ENCODE measurements around the gene MTX1. TPM values are rescaled to one million over a fixed set of nuclear protein-coding genes. Genes with fewer than 3 reads are reported as not detected.
A peak's percentile ranks its signal among the peaks of the same experiment; 100 is the strongest.
"Not testable (repeated sequence)": the region's sequence is repeated elsewhere in the genome, so short reads cannot be mapped to it uniquely, and the experiment has no call there.

The MTX1 gene
- total RNA-seq, 4 donors from 2014 or later = 33.2 to 45.2 (median 36.5) TPM

DNA sequence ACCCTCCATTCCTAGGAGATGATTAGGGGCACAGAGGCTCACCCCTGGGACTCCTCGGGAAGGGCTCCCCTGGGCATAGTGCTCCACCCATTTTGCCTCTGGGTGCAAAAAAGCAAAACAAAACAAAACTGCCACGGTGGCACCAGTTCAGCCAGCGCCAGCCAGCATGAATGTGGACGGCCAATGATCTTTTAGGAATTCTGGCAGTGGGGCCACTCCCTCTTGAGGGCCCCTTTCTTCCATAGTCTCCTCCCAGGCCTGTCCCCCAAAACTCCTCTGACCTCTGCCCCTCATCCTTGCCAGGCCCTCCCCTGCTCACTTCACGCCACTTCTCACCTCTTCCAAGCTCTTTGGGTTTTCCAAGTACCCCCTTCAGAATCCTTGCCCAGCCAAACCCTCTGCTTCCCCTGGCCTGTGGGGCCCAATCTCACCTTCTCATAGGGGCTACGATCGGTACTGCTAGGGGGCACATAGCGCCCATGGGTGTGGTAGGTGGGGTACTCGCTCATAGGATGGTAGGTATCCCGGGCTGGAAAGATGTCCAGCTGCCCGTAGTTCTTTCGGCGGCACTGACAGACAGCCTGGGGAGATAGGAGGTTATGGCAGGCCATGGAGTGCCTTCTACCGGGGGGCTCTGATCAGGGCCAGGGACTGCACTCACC, 21.6 kb upstream of the MTX1 start:
- no peaks in the 10 kb centered on the region for H3K27me3 ChIP-seq
- no peak overlapping the region for H3K4me3 ChIP-seq
- peak in 1 of 3 donors; percentile 50 for DNase-seq
- no peaks in the 10 kb centered on the region for H3K9me3 ChIP-seq
- no peaks in the 10 kb centered on the region for H3K36me3 ChIP-seq
- TF ChIP-seq POLR2A (IDR thresholded peaks at IDR 0.05) (no peak), CTCF (IDR thresholded peaks at IDR 0.05) (no peak)
- H3K4me1 ChIP-seq = peaks cover 7 to 21% (median 13%) of the 10 kb centered on the region in 4 donors
- H3K27ac ChIP-seq = peak overlapping the region in 1 of 4 donors; percentile 60

DNA sequence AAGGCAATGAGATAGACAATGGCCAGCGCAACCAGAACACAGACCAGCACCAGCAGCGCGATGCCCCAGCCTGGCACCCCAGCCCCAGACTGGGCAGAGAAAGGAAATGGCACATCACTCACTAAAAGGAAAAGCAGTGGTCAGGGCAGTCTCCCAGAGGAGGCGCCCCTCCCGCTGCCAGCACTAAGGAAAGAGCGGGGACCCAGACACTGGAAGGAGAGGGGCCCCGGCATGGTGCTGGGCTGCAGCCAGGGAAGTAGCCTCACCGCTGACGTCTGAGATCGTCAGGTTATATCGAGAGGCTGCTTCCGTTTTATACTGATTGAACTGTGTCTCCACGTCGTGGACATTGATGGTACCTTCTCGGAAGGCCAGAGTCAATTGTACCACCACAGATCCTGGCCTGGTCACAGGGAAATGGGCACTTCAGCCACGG, 21.0 kb upstream of the MTX1 start:
- TF ChIP-seq CTCF (IDR thresholded peaks at IDR 0.05) (no peak), POLR2A (IDR thresholded peaks at IDR 0.05) (no peak)
- Histone ChIP-seq H3K27ac (no peak overlapping the region), H3K9me3 (no peaks in the 10 kb centered on the region), H3K4me1 (peaks cover 7 to 24% (median 13%) of the 10 kb centered on the region in 4 donors), H3K4me3 (no peak overlapping the region), H3K36me3 (no peaks in the 10 kb centered on the region), H3K27me3 (no peaks in the 10 kb centered on the region)
- no peak for DNase-seq

GRCh38 chr1:155188268-155188667, 20.2 kb upstream of the MTX1 start:
- peak in 1 of 3 donors; percentile 24 for DNase-seq
- H3K27ac ChIP-seq = no peak overlapping the region
- H3K36me3 ChIP-seq = no peaks in the 10 kb centered on the region
- no peaks in the 10 kb centered on the region for H3K27me3 ChIP-seq
- H3K4me3 ChIP-seq = no peak overlapping the region
- no peaks in the 10 kb centered on the region for H3K9me3 ChIP-seq
- TF ChIP-seq POLR2A (IDR thresholded peaks at IDR 0.05) = no peak
- H3K4me1 ChIP-seq = peaks cover 7 to 32% (median 20%) of the 10 kb centered on the region in 4 donors

GRCh38 chr1:155189926-155190325, 18.6 kb upstream of the MTX1 start:
- H3K27me3 ChIP-seq, H3K9me3 ChIP-seq, DNase-seq, H3K4me3 ChIP-seq, H3K27ac ChIP-seq, H3K36me3 ChIP-seq: not testable (repeated sequence)
- peaks cover 13 to 44% (median 22%) of the 10 kb centered on the region in 4 donors for H3K4me1 ChIP-seq

- H3K27ac ChIP-seq = peak overlapping the region in 3 of 4 donors; percentile 67 to 89 (median 85)
- H3K4me1 ChIP-seq = peaks cover 6 to 28% (median 18%) of the 10 kb centered on the region in 4 donors
- no peak for DNase-seq
- H3K9me3 ChIP-seq = no peaks in the 10 kb centered on the region
- no peaks in the 10 kb centered on the region for H3K36me3 ChIP-seq
- no peak overlapping the region for H3K4me3 ChIP-seq
- no peak for TF ChIP-seq POLR2A (IDR thresholded peaks at IDR 0.05)
- TF ChIP-seq CTCF (IDR thresholded peaks at IDR 0.05) = no peak
- H3K27me3 ChIP-seq = no peaks in the 10 kb centered on the region
These were observed 16.6 kb upstream of the MTX1 start for GRCh38 chr1:155191904-155192303.

- no peaks in the 10 kb centered on the region for H3K9me3 ChIP-seq
- DNase-seq = peak; percentile 49 to 74 (median 72)
- H3K27ac ChIP-seq = peak overlapping the region; percentile 67 to 89 (median 86)
- peak overlapping the region; percentile 32 to 59 (median 53) for H3K4me3 ChIP-seq
- peaks cover 6 to 28% (median 18%) of the 10 kb centered on the region in 4 donors for H3K4me1 ChIP-seq
- H3K27me3 ChIP-seq = no peaks in the 10 kb centered on the region
- TF ChIP-seq POLR2A (IDR thresholded peaks at IDR 0.05) = no peak
- no peak for TF ChIP-seq CTCF (IDR thresholded peaks at IDR 0.05)
- no peaks in the 10 kb centered on the region for H3K36me3 ChIP-seq
These were observed 15.9 kb upstream of the MTX1 start for GRCh38 chr1:155192346-155193274.

Measured in Peyer's patch (tissue), 4 donors.